GM21723 (cell line): ENCODE data around the gene OR8D2.
"Not testable (repeated sequence)": the region's sequence is repeated elsewhere in the genome, so short reads cannot be mapped to it uniquely, and the experiment has no call there.

Experiments
- ATAC-seq: cut with Tn5 transposase; IDR thresholded peaks from one replicate; pipeline ENCODE4 v1.9.1; 2021; ENCODE audit warnings: mild to moderate bottlenecking, moderate library complexity; ENCODE audit not compliant: unreplicated experiment

OR8D2 gene

DNA sequence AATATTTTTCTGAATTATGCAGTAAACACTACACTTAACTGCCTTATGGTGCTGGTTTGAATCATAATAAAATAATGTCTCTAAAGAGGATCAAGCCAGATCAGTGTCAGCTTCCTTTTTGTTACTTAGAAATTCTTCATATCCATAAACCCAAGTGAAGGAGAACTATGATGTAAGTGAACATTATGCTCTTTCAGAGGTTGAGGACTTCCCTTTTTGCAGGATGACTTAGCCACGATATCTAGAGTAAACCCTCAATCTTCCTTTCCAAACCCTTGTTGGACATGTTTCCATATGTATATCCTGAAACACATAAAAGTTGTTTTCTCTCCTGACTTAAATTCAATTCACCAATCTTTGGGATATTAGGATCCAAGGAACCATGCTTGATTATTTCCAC is 25.3 kb downstream of the OR8D2 start:
- no peak for ATAC-seq

DNA sequence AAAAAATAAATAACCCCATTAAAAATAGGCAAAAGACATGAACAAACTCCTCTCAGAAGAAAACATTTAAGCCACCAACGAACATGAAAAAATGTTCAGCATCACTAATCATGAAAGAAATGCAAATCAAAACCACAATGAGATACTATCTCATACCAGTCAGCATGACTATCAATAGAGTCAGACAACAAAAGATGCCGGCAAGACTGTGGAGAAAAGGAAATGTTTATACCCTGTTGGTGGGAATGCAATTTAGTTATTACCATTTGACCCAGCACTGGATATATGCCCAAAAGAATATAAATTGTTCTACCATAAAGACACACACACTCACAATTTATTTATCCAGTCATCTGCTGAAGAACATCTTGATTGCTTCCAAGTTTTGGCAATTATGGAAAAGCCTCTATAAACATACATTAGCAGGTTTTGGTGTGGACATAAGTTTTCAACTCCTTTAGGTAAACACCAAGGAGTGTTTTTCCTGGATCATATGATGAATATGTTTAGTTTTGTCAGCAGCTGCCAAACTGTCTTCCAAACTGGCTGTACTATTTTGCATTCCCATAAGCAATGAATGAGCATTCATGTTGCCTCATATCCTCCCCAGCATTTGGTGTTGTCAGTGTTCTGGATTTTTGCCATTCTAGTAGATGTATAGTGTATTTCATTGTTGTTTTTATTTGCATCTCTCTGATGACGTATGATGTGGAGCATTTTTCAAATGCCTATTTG is 34.2 kb downstream of the OR8D2 start:
- no peak for ATAC-seq

DNA sequence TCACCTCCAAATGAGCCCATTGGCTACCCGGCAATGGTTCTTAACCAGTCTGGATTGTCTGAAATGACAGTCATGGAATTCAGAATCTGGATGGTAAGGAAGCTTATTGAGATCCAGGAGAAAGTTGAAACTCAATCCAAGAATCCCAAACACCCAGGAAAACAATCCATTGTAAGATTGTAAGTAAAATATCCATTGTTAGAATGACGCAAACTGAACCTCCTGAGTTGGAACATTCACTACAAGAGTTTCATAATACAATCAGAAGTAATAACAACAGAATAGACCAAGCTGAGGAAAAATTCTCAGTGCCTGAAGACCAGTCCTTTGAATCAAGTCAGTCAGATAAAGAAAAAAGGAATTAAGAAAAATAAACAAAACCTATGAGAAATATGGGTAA is 41.7 kb downstream of the OR8D2 start:
- no peak for ATAC-seq

DNA sequence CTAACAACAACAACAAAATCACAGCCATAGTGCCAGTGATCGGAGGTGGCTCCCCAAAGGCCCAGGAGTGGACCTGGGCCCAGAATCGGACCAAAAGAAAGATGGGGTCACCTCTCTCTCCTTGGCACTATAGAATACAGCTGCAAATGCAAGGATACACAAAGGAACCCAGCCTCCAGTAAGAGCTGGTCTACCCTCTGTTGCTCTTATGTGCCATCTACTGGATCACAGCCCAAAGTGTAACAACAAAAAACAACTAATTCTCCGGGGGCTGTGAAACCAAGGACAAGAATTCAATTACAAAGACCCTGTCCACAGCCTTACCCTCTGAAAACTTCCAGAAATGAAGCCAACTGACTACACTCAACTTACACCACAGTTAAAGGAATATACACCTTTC is 42.2 kb downstream of the OR8D2 start:
- ATAC-seq, result no peak

DNA sequence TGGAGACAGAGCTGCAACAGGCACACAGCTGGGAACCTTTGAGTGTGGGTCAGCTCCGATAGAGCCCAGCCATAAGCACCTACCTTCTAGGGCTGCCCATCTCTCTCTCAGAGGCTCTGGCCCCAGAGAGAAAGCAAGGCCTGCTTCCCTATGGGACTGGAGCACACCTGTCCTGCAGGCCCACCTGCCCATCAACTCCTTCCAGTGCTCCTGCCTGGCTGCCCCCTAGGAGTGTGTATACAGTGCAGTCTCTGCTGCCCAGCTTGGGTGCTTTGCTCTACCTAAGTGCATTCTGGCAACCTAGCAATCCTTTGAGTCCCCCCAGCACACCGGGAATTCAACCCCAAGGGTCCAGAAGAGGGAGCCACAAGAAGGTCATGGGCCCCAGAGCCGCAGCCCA is 42.8 kb downstream of the OR8D2 start:
- ATAC-seq, result no peak

DNA sequence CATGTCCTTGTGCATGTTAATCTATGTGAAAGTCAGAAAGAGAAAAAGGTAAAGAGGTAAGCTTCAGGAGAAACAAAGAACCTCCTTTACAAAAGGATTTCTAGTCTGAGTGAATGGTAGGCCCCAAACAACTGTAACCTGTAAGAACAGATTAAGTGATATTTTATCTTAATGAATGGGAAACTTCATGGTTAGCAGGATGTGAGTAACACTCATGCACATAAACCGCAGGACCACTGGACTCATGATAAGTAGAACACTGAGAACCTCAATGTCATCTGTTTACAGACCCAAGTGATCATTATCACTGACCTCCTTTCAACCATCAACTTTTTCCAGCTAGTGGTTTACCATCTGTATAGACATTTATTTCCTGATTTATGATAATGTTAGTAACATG is 43.9 kb downstream of the OR8D2 start:
- ATAC-seq, result no peak

DNA sequence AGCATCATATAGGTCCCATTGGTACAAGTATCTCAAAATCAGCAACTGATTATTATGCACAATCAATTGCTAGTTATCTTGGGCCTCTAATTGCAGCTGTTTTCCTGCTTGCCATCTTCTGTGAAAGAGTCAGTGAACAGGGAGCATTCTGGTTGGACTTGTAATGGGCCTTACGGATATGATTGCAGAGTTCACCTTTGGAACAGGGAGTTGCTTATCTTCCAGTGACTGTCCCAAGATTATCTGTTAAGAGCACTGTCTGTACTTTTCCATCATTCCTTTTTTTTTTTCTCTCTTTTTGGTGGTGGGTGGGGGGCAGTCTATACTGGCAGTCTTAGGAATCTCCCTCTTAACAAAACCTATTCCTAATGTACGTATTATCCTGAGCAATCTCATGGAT is 46.0 kb downstream of the OR8D2 start:
- no peak for ATAC-seq

DNA sequence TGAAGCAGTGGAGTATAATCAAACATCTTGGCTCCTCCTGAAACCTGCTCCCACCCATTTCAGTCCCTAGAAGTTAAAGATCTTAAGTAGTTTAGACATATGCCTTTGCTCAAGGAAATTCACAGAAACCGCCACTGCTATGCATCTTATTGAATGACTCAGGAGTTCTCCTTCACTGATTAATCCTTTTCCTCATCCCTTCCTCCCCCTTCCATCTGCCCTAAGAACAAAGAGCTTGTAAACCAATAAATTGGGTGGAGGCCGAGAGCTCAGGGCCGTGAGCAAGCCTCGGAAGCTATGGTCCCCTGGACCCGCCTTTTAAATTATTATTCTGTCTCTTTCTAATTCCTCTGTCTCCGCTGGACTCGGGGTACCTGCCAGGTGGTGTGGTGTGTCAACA is 49.1 kb downstream of the OR8D2 start:
- ATAC-seq, result not testable (repeated sequence)
